ENCODE data around the gene CASP7. TPM values are rescaled to one million over a fixed set of nuclear protein-coding genes. Genes with fewer than 3 reads are reported as not detected.
"Not testable (repeated sequence)": the region's sequence is repeated elsewhere in the genome, so short reads cannot be mapped to it uniquely, and the experiment has no call there.

CASP7 gene
- total RNA-seq = 39.4 and 47.7 TPM in 2 replicates

GRCh38 chr10:113679463-113680189 is at the start of gene CASP7:
Gene CASP7 (plus strand): TSS chr10:113679912. CDS start chr10:113697494, 17,582 bp downstream.
- DNase-seq (ENCODE audit: low read depth in 2 of 2) = peak; percentile 69 to 83

GRCh38 chr10:113630929-113631533 is 48.7 kb upstream of the CASP7 start:
- DNase-seq (ENCODE audit: low read depth in 2 of 2) = no peak

GRCh38 chr10:113631684-113632367 is 47.9 kb upstream of the CASP7 start:
- DNase-seq (ENCODE audit: low read depth in 2 of 2) = no peak

DNA sequence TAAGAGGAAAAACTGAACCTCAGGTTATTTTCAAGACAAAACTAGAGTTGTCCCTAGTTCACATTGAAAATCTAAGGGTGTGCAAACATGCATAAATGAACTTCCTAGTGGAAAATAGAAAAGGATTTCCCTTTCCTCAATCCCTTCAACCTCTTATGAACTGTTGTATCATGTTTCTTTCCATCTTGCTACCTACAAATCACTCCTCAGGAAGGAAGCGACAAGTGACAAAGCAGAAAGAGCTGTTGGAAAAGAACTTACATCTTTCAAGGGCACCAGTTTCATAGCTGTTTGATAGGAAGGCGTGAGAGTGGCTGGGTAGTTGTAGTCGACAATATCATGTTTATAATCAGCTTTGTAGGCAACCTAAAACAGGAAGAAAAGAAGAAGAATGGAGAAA is 39.7 kb upstream of the CASP7 start:
- no peak for DNase-seq (ENCODE audit: low read depth in 2 of 2)

DNA sequence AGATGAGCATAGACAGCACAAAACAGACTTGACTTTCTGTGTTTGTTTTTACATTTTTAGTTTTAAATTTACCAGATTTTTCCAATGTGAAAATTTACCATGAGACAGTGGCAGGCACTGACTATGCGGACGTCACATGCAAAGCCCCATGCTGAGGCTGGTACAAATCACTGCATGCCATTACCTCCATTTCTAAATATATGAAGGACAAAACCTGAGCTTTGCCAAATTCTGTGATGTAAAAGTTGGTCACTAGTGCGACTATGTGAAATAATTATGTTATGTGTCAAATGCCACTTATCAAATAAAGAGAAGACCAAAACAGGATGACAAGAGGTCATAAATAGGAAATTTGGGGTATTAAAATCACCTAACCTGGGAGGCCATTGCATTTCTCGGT is 38.0 kb upstream of the CASP7 start:
- no peak for DNase-seq (ENCODE audit: low read depth in 2 of 2)

DNA sequence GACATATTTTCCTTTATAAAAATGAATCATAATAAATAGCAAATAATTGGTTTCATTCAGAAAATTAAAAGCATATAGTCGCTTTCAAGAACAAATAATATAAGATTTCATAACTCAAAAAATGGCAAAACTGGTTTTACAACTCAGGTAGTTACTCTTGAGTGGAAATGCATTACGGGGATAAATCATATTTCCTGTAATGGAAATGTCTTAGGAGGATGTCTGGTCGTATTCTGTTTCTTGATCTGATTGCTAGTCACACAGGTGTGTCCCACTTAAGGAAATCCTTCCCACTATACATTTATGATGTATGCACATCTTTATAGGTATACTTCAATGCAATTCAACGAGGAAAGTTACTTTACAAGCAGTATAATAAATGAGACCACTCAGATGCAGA is 36.5 kb upstream of the CASP7 start:
- no peak for DNase-seq (ENCODE audit: low read depth in 2 of 2)

DNA sequence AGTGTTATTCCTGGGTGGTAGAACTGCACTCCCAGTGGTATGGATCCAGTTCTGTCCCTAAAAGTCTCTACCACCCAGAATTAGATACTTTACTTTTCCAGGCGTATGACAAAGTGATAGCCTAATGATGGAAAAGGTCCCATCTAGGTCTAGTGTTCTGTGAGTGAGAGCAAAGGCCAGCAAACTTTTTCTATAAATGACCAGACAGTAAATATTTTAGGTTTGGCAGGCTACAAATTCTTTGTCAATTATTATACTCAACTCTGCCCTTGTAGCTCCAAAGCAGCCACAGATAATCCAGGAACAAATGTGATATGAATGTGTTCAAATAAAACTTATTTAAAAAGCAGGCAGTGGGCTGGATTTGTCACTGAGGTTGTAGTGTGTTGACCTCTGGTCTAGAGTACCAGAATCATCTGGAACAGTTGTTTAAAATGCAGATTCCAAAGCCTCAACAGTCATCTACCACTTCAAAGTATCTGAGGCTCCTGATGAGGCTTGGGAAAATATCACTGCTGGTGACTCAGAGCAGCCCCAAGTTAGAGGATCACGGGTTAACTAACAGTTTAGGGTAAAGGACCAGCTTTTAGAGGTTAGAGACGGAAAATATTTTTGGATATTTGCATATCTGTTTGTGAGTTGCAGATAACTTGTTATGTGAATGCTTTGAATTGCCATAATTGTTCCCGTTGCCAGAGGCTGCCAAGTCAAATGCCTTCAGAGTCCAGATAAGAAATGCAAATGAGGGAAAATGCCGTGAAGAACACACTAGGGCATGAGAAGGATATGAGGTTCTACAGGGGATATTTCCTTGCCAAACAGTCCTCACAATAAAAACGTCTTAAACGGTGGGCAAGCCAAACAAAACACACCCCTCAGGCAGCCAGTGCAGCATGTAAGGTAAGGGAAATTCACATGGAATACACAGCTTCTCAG is 35.3 kb upstream of the CASP7 start:
- DNase-seq (ENCODE audit: low read depth in 2 of 2) = peak in 1 of 2 donors; percentile 47

GRCh38 chr10:113646336-113647201 is 33.1 kb upstream of the CASP7 start:
- DNase-seq (ENCODE audit: low read depth in 2 of 2) = no peak

DNA sequence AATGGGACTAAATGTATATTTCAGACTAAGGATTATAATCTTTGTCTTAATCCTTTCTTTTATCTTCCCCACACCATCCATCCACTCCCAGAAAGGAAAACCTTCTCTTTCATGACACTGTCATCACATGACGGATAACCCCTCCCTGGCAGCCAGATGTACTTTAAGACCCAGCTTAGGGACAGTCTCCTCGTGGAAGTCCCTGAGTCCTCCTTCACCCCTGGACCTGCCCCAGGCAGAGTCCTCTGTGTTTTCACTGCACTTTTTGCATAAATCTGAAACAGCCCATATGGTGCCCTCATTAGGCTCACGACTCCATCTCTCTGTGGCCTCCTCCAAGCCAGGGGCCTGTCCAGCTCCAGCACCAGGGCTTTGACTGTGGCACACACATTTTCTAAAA is 31.9 kb upstream of the CASP7 start:
- DNase-seq (ENCODE audit: low read depth in 2 of 2) = no peak

DNA sequence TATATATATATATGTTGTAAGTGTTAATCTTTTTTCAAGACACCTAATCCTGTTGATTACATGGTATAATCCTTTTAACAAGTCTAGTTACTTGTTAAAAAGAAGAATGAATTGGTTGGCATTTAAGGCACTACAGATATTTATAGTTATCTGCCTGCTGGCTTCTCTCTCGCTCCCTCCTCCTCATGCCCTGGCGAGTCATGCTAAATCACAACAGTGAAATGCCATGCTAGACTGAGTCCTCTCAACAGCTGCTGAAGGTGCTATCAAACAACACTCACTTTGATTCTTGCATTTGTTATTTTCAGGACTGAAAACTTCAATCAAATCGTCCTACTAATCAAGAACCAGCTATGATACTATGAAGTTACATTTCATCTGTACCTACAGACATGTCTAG is 31.2 kb upstream of the CASP7 start:
- DNase-seq (ENCODE audit: low read depth in 2 of 2) = no peak

- DNase-seq (ENCODE audit: low read depth in 2 of 2) = no peak
Observed at GRCh38 chr10:113650172-113650571, 29.5 kb upstream of the CASP7 start.

- DNase-seq (ENCODE audit: low read depth in 2 of 2) = no peak
Observed at GRCh38 chr10:113651021-113651420, 28.7 kb upstream of the CASP7 start.

GRCh38 chr10:113651898-113652297 is 27.8 kb upstream of the CASP7 start:
- no peak for DNase-seq (ENCODE audit: low read depth in 2 of 2)

DNA sequence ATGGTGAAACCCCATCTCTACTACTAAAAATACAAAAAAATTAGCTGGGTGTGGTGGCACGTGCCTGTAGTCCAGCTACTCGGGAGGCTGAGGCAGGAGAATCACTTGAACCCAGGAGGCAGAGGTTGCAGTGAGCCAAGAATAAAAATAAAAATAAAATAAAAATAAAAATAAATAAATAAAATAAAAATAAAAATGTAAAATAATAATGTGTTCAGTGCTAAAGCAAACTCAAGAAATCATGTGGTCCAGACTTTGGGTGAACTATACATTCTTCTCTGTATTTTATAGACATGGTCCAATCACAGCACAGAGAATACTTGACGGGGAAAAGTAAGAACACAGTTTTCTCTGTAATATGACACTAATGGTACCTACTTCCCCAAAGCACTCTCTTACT is 27.3 kb upstream of the CASP7 start:
- not testable (repeated sequence) for DNase-seq (ENCODE audit: low read depth in 2 of 2)

DNA sequence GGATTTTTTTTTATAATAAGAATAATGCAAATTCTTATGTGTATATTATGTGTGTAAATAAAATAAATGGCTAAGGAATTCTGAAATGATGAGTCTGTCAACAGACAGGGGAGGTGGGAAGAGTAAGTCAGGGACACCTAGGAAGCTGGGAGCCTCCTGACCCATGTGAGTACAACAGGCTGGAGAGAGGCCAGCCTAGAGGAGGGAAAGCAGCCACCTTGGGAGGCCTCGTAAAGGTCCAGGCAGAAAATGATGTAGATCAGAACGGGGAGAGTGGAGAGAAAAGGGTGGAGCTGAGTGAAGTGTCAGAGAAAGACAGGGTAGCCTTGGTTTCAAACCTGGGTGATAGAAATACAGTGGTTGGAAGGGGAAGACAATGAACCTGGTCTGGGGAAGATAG is 22.8 kb upstream of the CASP7 start:
- no peak for DNase-seq (ENCODE audit: low read depth in 2 of 2)

GRCh38 chr10:113657544-113657943 is 22.2 kb upstream of the CASP7 start:
- no peak for DNase-seq (ENCODE audit: low read depth in 2 of 2)

DNA sequence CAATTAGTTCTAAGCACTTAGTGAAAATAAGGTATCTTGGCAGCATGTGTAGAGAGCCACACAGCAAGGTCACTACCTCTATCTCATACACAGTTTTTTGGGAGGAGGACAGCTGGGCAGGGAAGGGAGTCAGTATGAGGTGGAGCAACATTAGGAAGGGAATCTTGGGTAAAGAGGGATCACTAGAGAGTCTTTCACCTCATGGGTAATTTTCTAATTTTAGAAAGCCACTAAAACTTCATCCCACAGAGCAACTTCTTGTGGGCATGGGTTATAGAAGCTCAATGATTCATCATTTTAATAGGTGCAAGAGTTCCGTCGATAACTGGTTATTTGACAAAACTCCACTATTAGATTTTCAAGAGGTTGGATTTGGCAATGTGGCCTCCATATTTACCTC is 18.4 kb upstream of the CASP7 start:
- DNase-seq (ENCODE audit: low read depth in 2 of 2) = no peak

- DNase-seq (ENCODE audit: low read depth in 2 of 2) = no peak
Observed at GRCh38 chr10:113663142-113663541, 16.6 kb upstream of the CASP7 start.

GRCh38 chr10:113663908-113664307 is 15.8 kb upstream of the CASP7 start, which contains the start of gene NRAP:
Gene NRAP (minus strand): TSS chr10:113664041. CDS start chr10:113663882, 159 bp downstream.
- DNase-seq (ENCODE audit: low read depth in 2 of 2) = no peak

GRCh38 chr10:113665352-113665751 is 14.4 kb upstream of the CASP7 start:
- no peak for DNase-seq (ENCODE audit: low read depth in 2 of 2)

Measured in dermis microvascular lymphatic vessel endothelial cell (primary cell).